Fibroblast of lung (primary cell): ENCODE results near the gene CTNNA2. TPM values are rescaled to one million over a fixed set of nuclear protein-coding genes. Genes with fewer than 3 reads are reported as not detected.

Source experiments
- DNase-seq, 2 donors: peaks; one replicate each; pipeline versions ENCODE4 v3.0.0 to v3.0.0-alpha.2; 2010; ENCODE audit warnings: low read depth in 2 of 2
- H2AFZ ChIP-seq: 2 replicates; pipeline ENCODE4 v1.5.1; 2012; ENCODE audit warnings: low read length, control low read depth, inconsistent platforms
- H3K27ac ChIP-seq: 2 replicates; pipeline ENCODE4 v1.5.1; 2011; ENCODE audit warnings: low read length, control low read depth; ENCODE audit not compliant: insufficient read depth
- H3K27me3 ChIP-seq: 2 replicates; pipeline ENCODE4 v1.5.1; 2011; ENCODE audit warnings: mild to moderate bottlenecking, low read length; ENCODE audit not compliant: control insufficient read depth, insufficient read depth
- H3K36me3 ChIP-seq: 2 replicates; pipeline ENCODE4 v1.5.1; 2011; ENCODE audit warnings: low read length; ENCODE audit not compliant: control insufficient read depth, insufficient read depth
- H3K4me1 ChIP-seq: 2 replicates; pipeline ENCODE4 v1.5.1; 2011; ENCODE audit warnings: low read length; ENCODE audit not compliant: control insufficient read depth, insufficient read depth; ENCODE audit errors: extremely low read depth
- H3K4me2 ChIP-seq: 2 replicates; pipeline ENCODE4 v1.5.1; 2011; ENCODE audit warnings: low read length, control low read depth; ENCODE audit not compliant: insufficient read depth; ENCODE audit errors: extremely low read depth
- H3K4me3 ChIP-seq, 4 experiments: fragments of 200-600 bp in 1 of 4; sonication (generic) in 1 of 4; replicated peaks in 1 of 4; 2 replicates each; pipeline ENCODE4 v1.5.1; 2011 to 2016; ENCODE audit warnings: low read length in 4 of 4, low read depth in 3 of 4, mild to moderate bottlenecking in 3 of 4, control low read depth in 2 of 4, inconsistent platforms in 1 of 4, mixed read lengths in 1 of 4; ENCODE audit not compliant: insufficient read depth in 1 of 4; ENCODE audit errors: control extremely low read depth in 1 of 4
- H3K79me2 ChIP-seq: 2 replicates; pipeline ENCODE4 v1.5.1; 2012; ENCODE audit warnings: mild to moderate bottlenecking, low read length, inconsistent platforms; ENCODE audit not compliant: control insufficient read depth, insufficient read depth
- H3K9ac ChIP-seq: 2 replicates; pipeline ENCODE4 v1.5.1; 2011; ENCODE audit warnings: mild to moderate bottlenecking, low read length, control low read depth; ENCODE audit not compliant: insufficient read depth
- H3K9me3 ChIP-seq: 2 replicates; pipeline ENCODE4 v1.5.1; 2012; ENCODE audit warnings: low read depth, low read length; ENCODE audit not compliant: control insufficient read depth, insufficient read depth
- H4K20me1 ChIP-seq: 2 replicates; pipeline ENCODE4 v1.5.1; 2011; ENCODE audit warnings: low read length; ENCODE audit not compliant: control insufficient read depth, insufficient read depth; ENCODE audit errors: extremely low read depth
- CTCF ChIP-seq, 2 donors: IDR thresholded peaks in 1 of 2; conservative IDR thresholded peaks in 1 of 2; 1 replicate in 1 of 2; 2 replicates in 1 of 2; pipeline ENCODE4 v1.5.1; 2011 to 2012; ENCODE audit warnings: low read length in 2 of 2, control low read depth in 1 of 2, inconsistent platforms in 1 of 2, low read depth in 1 of 2, mild to moderate bottlenecking in 1 of 2
- EZH2 ChIP-seq: IDR thresholded peaks from 2 replicates; pipeline ENCODE4 v1.5.1; 2012; ENCODE audit warnings: low read length, control low read depth, mild to moderate bottlenecking; ENCODE audit errors: missing control alignments
- polyA plus RNA-seq, 2 donors: library from polyadenylated mRNA; depleted of rRNA in 1 of 2; stranded (reverse) in 1 of 2; unstranded in 1 of 2; fragments of >200 nt; gene quantifications; 2 replicates each; pipeline ENCODE4 v1.2.1, GENCODE V29; 2011 to 2012; ENCODE audit warnings: missing spikeins in 1 of 2
- total RNA-seq: library from RNA; depleted of rRNA; stranded (reverse); fragments of >200 nt; gene quantifications from 2 replicates; pipeline ENCODE4 v1.2.1, GENCODE V29; 2014

The CTNNA2 gene
- total and polyA plus RNA-seq, 2 donors (not counting 1 experiment from before 2014, with no cell fraction given): not detected

GRCh38 chr2:80496346-80496745, 983.5 kb downstream of the CTNNA2 start:
- Histone ChIP-seq H2AFZ (no peak overlapping the region), H3K79me2 (no peaks in the 10 kb centered on the region), H3K4me2 (peak overlapping the region; percentile 32), H4K20me1 (no peaks in the 10 kb centered on the region), H3K9me3 (no peaks in the 10 kb centered on the region), H3K4me3 (no peak overlapping the region), H3K4me1 (peaks cover 2% of the 10 kb centered on the region), H3K9ac (no peak overlapping the region), H3K27me3 (no peaks in the 10 kb centered on the region), H3K36me3 (no peaks in the 10 kb centered on the region), H3K27ac (no peak overlapping the region)
- DNase-seq: peak in 1 of 2 donors; percentile 7
- TF ChIP-seq CTCF (conservative IDR thresholded peaks at IDR 0.05 in 1 of 2, IDR thresholded peaks at IDR 0.05 in 1 of 2; ENCODE audit: low read depth in 1 of 2, low read length in 2 of 2) (no peak), EZH2 (no peak)

DNA sequence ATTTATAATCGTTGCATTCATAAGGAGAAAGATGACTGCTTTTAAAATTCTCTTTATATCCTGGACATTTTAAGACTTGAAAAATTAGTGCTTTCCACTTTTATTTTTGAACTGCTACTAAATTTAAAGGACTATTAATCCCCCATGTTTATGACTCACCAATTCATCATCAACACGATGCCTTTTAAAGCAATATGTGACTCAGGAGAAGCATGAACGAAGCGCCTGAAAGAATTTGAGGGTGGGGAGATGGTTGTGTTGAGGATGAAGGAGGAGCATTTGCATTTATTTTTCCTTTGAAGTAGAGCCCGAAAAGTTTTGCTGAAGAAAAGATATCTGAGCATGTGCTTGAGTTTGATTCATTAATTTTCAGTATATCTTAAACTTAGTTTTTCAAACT, 983.9 kb downstream of the CTNNA2 start:
- H3K27me3 ChIP-seq: no peaks in the 10 kb centered on the region
- H3K4me2 ChIP-seq: peak overlapping the region; percentile 32
- peaks cover 2% of the 10 kb centered on the region for H3K4me1 ChIP-seq
- no peak overlapping the region for H3K4me3 ChIP-seq
- no peaks in the 10 kb centered on the region for H4K20me1 ChIP-seq
- TF ChIP-seq CTCF (conservative IDR thresholded peaks at IDR 0.05 in 1 of 2, IDR thresholded peaks at IDR 0.05 in 1 of 2; ENCODE audit: low read depth in 1 of 2, low read length in 2 of 2): no peak
- no peak for TF ChIP-seq EZH2
- no peaks in the 10 kb centered on the region for H3K36me3 ChIP-seq
- H3K9me3 ChIP-seq: no peaks in the 10 kb centered on the region
- DNase-seq: peak; percentile 74 to 87
- H3K9ac ChIP-seq: no peak overlapping the region
- no peak overlapping the region for H3K27ac ChIP-seq
- H3K79me2 ChIP-seq: no peaks in the 10 kb centered on the region
- peak overlapping the region; percentile 39 for H2AFZ ChIP-seq

DNA sequence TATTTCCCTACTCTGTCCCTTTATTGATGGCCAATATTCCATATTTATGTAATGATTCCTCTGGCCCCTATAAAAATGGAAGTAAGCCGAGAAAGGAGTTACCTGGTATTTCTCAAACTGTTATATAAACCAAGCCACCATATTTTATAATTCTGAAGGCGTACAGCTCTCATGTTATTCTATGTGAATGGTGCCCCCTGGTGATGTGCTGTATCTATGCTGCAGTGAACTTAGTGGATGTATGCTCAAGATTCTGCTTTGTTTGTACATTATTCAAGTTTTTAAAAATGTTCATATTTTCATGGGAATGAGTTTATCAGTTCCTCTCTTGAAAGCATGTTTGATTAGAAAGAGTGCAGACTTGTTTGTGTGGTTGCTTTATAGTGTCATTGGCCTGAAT, 986.2 kb downstream of the CTNNA2 start:
- TF ChIP-seq EZH2: no peak
- peak; percentile 74 to 85 for TF ChIP-seq CTCF (conservative IDR thresholded peaks at IDR 0.05 in 1 of 2, IDR thresholded peaks at IDR 0.05 in 1 of 2; ENCODE audit: low read depth in 1 of 2, low read length in 2 of 2)
- Histone ChIP-seq H3K36me3 (no peaks in the 10 kb centered on the region), H4K20me1 (no peaks in the 10 kb centered on the region), H3K4me2 (no peak overlapping the region), H3K4me3 (no peak overlapping the region), H3K27me3 (no peaks in the 10 kb centered on the region), H3K79me2 (no peaks in the 10 kb centered on the region), H3K4me1 (peaks cover 2% of the 10 kb centered on the region), H3K27ac (no peak overlapping the region), H2AFZ (no peak overlapping the region), H3K9ac (no peak overlapping the region), H3K9me3 (no peaks in the 10 kb centered on the region)
- DNase-seq: peak; percentile 53 to 76
